CD4-positive, alpha-beta T cell treated with Interleukin-17A for 4 hours (primary cell): ENCODE data around the gene ISY1.
"Not testable (repeated sequence)": the region's sequence is repeated elsewhere in the genome, so short reads cannot be mapped to it uniquely, and the experiment has no call there.

Experiments used
- DNase-seq: peaks from one replicate; pipeline ENCODE4 v3.0.0-alpha.2; 2020; ENCODE audit warnings: mixed read lengths

ISY1 gene

GRCh38 chr3:129120254-129121004 lies 40.4 kb downstream of the ISY1 start:
- DNase-seq = peak; percentile 92

- peak; percentile 47 for DNase-seq
Measured at GRCh38 chr3:129119365-129120100, 41.3 kb downstream of the ISY1 start.

- DNase-seq = peak; percentile 61
Measured at GRCh38 chr3:129118745-129119144, 42.1 kb downstream of the ISY1 start.

DNA sequence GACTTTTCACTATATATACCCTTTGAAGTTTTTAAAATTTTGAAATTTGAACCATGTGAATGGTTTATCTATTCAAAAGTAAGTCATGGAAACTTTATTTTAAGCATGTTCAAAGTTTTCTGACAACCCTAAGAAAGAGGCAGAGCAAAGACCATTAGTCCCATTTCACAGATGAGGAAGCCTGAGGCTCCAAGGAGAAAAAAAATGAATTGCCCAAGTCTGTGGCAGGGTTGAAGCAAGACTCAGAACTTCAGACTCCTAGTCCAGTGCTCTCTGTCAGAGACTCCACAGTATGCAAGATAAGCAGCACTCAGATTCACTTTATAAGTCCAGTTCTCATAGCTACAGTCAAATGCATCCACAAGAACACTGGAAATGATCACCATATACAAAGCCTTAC lies 43.7 kb downstream of the ISY1 start:
- no peak for DNase-seq

DNA sequence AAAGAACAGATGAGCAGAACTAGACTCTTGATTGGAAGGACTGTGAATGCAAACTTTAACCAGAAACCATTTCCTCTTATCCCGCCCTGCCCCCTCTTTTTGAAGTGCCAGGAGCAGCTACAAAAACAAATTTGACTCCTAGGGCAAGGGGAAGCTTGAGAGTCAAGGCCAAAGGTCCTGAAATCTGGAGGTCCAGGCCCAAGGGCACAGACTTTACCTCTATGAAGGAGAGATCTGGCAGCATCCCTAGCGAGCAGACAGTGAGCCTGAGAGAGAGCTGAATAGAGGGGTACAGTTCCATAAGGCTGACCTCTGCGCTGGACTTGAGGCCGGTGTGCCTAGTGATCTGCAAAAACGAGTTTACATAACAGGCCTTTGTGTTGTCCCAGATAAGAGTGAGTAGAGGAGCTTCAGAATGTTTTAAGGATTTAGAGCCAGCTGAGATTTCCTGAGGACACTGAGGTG lies 44.3 kb downstream of the ISY1 start:
- DNase-seq = peak; percentile 66

DNA sequence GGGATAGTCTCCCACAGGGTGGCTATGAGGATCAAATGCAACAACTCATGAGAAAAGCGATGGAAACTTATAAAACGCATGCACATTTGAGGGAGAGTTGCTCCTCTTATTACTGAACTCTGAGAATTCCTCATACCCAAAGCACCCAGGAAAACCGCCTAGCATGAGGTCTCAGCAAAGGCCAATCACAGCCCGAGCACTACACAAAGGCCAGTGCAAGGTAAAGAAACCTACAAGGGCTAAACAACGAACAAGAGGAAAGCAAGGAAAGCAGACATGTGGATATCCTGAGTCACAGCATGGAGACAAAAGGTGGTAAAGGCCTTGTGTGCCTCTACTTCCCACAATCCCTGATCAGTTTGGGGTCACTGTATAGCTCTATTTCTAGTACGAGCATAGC lies 46.4 kb downstream of the ISY1 start:
- no peak for DNase-seq

GRCh38 chr3:129112308-129113052 lies 48.4 kb downstream of the ISY1 start:
- DNase-seq = peak; percentile 39

GRCh38 chr3:129111076-129111780 lies 49.6 kb downstream of the ISY1 start:
- not testable (repeated sequence) for DNase-seq

DNA sequence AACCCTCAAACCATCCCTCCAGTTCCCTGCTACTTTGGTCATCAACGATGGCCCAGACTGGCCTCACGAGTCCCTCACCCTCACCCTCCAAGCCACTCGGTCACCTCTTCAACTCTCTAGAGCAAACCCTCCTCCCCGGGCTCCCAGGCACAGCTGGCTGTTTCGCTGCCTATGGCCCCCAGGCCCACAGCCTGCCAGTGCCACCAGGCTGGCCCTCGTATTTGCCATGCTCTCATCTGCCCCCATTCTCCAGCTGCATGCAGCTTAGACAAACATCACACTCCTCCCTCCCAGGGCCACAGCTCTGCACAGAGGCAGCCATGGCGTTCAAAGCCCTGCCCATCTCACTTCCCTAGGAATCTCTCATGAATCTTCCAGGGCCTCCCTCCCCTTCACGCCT lies 53.1 kb downstream of the ISY1 start:
- DNase-seq = no peak

DNA sequence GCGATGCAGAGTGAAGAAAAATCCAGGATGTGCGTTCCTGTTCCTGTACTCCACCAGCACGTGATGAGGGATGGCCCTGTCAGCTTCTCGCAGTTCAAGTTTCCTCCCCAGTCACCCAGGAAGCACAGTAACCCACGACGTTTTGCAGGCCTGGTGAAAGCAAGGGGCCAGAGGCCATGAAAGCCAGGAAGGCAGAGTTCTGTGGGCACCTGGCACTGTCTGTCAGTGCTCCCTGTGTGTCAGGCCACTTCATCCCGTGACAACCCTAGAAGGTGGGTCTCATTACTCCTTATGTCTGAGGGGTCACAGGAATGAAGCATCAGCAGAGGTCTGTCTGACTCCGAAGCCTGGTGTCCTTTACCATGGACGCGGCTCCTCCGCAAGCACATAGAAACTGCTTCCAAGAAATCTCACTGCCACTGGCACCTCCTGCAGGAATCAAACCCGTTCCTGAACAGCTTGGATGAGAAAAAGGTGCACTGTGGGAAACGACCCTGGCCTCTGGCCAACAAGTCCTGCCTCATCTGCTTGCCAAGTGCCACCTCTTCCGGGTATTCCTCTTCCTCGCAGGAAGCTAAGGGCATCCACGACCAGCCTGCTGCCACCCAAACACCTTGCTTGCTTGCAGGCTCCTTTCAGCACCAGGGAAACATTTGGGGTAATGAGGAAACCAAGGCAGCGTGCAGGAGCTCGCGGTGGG lies 53.8 kb downstream of the ISY1 start:
- no peak for DNase-seq

DNA sequence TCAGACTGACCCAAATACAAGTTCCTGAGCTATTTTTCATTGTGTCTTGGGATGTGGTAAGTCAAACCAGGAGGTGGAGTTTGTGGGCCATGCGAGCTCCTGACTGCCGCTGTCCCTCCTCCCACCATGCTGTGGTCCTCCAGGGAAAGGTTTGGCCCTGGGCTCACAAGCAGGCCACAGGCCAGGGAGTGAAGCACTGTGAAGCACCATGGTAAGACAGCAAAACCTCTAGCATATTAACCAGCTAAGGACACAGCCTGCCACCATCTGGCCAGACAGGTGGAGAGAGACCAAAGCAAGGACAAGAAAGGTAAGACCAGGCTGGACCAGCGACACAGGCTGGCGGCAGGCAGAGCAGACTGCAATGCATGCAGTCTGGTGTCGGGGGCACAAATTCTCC lies 54.5 kb downstream of the ISY1 start:
- no peak for DNase-seq

GRCh38 chr3:129105862-129106261 lies 55.0 kb downstream of the ISY1 start:
- no peak for DNase-seq

- no peak for DNase-seq
Measured at GRCh38 chr3:129104498-129105079, 56.3 kb downstream of the ISY1 start.

- DNase-seq = no peak
Measured at GRCh38 chr3:129104051-129104450, 56.8 kb downstream of the ISY1 start.

GRCh38 chr3:129103296-129103695 lies 57.6 kb downstream of the ISY1 start:
- no peak for DNase-seq

- no peak for DNase-seq
Measured at GRCh38 chr3:129101370-129102138, 59.3 kb downstream of the ISY1 start.

DNA sequence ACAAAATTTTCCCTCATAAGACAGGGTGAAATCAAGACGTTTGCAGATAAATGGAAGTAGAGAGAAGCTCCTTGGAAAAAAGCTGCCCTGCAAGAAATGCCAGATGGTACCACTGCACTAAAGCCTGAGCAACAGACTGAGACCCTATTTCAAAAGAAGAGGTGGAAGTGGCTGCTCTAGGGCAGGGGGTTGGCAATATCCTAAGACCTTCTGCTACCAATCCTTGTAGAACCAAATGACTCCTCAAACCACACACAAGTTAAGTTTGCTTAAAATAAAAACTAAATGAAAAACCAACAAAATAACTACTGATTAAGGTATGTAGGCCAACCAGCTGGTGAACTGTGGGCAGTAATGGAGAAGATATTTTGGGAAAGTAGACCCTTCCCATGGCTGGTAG lies 60.6 kb downstream of the ISY1 start:
- DNase-seq = no peak

DNA sequence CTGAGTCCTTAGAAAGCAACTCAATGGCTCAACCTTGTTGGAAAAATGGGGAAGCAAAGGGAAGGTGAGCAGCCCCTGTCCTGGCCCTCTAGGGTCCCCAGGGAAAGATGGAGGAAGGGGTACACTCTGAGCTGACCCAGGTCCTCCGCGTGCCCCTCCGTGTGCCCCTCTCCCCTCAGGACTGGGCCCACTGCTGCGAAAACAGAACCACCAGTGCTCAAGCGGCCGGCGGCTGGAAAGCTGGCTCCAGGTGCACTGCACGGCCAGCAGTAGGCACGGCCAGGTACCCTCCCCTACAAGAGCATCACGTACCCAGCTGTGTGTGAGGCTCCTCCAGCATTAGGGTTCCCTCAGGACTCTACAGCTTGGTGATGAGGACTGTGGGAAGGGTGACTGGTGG lies 65.6 kb downstream of the ISY1 start:
- no peak for DNase-seq

DNA sequence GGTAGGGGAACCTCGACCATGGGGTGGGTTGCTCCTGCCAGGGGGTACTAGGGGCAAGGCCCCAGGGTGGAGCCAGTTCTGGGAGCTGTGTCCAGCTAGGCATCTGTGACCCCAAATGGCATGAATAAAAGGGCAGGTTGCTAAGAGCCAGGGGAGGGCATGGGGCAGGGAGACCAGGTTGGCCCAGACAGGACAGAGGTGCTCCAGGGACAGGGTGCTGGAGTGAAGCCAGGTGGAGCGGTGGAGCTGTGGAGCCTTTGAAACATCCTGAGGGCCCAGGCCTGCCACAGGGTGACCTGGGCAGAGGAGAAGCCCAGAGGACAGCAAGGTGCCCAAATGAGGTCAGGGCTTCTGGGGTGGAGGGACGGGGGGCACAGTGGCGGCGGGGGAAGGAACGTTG lies 72.6 kb downstream of the ISY1 start:
- not testable (repeated sequence) for DNase-seq

DNA sequence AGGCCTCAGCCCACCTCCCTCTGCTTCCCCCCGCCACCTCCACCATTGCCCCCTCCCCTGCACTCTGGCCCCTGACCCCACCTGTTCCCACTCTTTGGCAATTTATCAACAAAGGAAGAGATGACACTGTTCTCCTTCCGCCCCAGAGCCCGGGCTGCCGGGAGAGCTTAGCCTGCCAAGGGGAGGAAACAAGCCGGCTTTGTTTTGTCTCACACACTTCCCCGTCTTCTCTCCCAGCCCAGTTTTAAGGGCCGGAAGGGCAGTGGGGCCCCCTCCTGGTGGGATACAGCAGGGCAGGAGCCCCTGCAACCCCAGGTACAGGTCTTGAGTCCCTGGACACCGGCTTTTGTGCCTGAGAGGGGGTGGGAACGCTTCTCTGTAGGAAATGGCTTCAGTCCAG lies 73.0 kb downstream of the ISY1 start:
- DNase-seq = peak; percentile 41

GRCh38 chr3:129087138-129087702 lies 73.6 kb downstream of the ISY1 start:
- no peak for DNase-seq
